CMK (cell line): ENCODE data around the gene PSD4.

Experiments used
- DNase-seq: peaks from one replicate; pipeline ENCODE4 v3.0.0-alpha.2; 2010; ENCODE audit warnings: low read depth

PSD4 gene

DNA sequence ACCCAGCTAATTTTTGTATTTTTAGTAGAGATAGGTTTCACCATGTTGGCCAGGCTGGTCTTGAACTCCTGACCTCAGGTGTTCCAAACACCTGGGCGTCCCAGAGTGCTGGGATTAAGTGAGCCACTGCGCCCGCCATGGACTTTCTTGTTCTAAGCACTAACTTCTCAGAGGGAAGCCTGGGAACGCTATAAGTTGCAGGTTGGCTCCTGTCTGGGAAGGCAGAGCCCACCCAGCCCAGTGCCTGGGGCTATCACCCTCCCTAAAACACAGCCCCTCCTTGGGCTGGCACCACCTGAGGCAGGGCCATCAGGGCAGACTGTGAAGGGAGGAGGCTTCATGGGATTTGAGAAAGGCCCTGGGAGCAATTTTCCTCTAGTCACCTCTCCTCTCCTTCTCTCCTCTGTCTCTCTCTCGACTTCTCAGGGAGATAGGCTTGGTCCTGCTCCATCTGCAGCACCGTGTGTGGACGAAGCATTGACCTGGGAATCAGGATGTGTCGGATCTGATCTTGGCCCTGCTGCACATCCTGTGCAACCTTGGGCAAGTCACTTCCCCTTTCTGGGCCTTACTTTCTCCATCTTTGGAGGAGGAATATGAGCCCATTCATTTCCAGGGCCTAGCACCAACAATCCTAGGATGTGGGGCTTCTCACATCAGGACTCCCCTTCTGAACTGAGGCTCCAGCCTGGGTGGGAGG lies 10.9 kb downstream of the PSD4 start:
- no peak for DNase-seq

DNA sequence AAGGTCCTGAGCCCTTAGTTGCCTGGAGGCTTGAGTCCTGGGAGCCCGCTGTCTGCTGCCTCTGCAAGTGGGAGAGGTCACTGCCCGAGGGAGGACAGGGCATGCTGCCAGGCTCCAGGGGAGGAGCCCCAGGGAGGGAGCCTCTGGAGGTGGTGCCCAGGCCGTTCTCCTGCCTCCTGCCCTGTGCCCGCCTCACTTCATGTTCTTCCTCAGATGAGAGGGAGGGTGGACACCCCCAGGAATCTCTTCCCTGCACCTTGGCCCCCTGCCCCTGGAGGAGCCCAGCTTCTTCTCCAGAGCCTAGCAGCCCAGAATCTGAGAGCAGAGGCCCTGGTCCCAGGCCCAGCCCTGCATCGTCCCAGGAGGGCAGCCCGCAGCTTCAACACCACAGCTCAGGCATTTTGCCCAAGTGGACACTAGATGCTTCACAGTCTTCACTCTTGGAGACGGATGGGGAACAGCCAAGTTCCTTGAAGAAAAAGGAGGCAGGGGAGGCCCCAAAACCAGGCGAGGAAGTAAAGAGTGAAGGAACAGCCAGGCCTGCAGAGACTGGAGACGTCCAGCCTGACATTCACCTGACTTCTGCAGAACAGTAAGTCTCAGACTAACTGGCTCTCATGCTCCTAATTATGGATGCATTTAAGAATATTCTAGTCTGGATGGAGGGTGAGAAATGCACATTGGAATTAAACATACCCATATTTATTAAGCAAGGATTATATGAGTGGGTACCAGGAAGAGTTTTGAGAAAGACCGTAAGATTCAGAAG lies 12.1 kb downstream of the PSD4 start:
- DNase-seq: no peak

DNA sequence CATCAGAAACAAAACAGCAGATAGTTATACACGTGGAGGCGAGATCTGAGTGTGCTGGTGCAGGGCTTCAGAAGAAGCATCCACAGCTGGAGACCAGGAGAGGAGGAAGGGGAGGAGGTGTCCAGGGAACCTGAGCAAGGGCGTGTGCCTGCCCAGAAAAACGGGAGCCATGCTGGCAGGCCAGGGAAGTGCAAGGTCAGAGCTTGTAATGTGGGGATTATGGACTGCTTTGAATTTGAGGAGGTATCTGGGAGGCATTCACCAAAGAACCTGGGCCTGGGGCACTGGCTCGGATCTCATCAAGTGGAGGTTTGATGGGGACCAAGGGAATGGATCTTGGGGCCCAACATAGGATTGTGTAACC lies 12.6 kb downstream of the PSD4 start:
- no peak for DNase-seq

GRCh38 chr2:113187771-113188170 lies 14.0 kb downstream of the PSD4 start:
- no peak for DNase-seq

DNA sequence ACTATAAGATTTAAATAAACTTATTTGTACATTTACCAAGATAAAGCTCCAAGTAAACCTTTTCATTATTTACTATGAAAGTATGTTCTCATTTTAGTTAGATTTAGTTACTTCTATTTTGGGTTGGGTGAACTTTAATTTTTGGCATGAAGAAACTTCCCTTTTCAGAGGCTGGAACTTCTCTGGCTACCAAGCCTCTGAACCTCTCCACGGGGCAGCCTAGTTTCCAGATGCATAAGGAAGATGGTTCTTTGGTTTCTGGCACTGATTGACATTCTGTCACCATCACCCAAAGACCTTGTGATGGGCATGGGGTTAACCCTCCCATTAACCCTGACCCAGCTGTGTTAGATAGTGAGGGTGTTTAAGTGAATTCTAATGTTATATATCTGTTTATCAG lies 17.1 kb downstream of the PSD4 start:
- DNase-seq: no peak

DNA sequence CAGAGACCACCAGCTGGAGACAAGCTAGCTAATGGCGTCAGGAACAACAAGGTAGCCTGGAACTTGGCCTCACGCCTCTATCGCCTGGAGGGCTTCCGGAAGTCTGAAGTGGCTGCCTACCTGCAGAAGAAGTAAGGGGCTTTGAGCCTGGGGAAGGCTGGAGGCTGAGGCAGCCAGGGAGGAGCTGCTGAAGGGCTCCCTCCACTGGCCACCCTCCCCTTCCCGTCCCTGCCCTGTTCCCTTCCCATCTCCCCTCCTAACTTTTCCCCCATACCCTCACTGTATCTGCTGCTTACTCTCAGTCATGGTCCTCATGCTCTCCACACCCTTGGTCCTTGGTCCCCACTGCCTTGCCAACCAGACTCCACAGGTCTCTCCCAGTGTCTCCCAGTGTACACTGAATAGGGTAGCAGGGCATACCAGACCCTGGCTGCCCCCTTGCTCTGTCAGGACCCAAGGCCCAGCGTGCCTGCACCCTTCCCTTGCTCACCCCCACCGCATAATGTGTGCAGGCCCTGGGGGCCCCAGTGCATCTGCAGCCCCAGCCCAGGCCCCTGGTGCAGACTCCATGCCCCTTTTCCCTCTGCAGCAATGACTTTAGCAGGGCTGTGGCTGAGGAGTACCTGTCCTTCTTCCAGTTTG lies 18.8 kb downstream of the PSD4 start:
- no peak for DNase-seq

DNA sequence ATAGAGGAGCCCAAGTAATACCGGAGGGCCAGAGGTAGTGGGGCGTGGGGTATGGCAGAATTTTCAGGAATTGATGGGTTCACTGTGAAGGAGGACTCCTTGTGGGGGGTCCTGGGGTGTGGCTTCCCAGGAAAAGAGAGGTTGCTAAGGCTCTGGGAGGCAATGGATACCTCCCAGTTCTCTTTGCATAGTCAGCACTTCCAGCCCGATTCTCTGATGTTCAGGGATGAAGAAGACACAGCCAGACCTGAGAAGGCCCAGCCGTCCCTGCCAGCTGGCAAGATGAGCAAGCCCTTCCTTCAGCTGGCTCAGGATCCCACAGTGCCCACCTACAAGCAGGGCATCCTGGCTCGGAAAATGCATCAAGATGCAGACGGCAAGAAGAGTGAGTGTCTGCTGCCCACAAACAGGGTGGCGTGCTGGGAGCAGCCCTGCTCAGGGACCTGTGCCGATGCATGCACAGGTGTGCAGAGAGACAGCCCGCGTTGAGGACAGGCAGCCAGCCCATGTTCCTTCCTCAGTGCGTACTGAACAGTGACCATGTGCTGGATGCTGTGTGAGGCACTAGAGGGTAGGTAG lies 22.2 kb downstream of the PSD4 start:
- no peak for DNase-seq

- DNase-seq: no peak
Measured at GRCh38 chr2:113196839-113197238, 23.1 kb downstream of the PSD4 start.

- no peak for DNase-seq
Measured at GRCh38 chr2:113197347-113198047, 23.7 kb downstream of the PSD4 start.

DNA sequence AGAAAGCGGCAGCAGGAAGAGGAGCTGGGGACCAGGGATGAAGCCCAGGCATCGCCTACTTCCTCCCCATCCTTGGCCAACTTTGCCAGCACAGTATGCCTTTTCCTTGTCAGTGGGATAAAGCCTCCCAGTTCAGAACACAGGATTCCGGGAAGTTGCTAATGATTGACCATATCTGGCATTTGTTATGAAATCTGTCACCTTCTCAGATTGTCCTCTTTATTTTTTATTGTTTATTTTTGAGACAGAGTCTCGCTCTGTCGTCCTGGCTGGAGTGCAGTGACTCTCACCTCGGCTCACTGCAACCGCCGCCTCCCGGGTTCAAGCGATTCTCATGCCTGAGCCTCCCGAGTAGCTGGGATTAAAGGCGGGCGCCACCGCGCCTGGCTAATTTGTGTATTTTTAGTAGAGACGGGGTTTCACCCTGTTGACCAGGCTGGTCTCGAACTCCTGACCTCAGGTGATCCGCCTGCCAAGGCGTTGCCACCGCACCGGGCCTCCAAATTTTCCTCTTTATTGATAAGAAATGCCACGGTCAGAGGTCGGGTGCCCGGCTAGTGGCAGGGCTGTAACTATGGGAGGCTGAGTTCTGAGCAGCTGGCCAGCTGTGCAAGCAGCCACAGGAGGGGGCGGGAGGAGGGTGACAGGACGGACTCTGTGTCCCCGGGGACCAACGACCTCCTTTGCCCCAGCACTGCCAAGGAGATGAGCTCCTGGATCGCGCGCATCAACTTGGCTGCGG lies 24.4 kb downstream of the PSD4 start:
- DNase-seq: no peak

- no peak for DNase-seq
Measured at GRCh38 chr2:113198790-113199612, 25.2 kb downstream of the PSD4 start.

DNA sequence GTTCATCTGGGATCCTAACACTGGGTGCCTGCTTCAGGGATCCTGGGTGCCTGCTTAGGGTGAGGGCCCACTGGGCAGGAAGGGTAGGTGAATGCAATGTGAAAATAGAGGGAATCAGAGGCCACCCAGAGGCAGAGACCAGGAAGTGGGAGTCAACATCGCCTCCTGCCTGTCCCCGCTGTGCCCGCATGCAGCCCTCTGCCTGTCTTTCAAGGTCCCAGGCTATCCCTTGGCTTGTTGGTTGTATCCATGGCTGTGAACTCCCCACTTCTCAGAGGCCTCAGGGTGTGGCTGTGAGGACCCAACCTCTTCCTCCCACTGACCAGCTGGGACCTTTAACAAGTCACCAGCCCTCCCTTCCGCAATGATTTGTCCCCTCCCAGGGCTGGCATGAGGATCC lies 26.5 kb downstream of the PSD4 start:
- DNase-seq: no peak

DNA sequence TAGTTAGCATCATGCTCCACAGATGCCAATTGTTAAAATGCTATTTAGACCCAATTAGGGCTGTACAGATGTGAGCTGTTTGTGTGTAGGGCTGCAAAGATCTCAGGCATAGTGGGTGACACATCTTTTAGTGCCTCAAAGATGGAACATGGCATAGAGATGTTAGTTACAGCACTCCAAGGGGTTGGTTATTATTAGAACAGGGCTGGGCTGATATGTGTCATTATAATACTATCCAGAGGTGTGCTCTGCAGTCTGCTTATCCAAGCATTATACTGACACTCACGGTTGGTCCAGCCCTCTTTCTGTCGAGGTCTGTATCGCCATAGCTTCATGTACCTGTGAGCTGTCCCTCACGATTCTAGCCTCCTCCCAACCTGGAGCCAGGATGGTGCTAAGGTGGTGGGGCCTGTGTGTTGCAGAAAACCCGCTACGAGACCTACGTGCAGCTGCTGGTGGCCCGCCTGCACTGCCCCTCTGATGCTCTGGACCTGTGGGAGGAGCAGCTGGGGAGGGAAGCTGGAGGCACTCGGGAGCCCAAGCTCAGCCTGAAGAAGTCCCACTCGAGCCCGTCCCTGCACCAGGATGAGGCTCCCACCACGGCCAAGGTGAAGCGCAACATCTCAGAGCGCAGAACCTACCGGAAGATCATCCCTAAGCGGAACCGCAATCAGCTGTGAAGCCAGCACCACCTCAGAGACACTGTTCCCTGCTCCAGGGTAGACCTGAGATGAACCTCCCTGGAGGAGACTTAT lies 27.1 kb downstream of the PSD4 start:
- DNase-seq: no peak

GRCh38 chr2:113201496-113202304 lies 27.9 kb downstream of the PSD4 start:
- DNase-seq: no peak

DNA sequence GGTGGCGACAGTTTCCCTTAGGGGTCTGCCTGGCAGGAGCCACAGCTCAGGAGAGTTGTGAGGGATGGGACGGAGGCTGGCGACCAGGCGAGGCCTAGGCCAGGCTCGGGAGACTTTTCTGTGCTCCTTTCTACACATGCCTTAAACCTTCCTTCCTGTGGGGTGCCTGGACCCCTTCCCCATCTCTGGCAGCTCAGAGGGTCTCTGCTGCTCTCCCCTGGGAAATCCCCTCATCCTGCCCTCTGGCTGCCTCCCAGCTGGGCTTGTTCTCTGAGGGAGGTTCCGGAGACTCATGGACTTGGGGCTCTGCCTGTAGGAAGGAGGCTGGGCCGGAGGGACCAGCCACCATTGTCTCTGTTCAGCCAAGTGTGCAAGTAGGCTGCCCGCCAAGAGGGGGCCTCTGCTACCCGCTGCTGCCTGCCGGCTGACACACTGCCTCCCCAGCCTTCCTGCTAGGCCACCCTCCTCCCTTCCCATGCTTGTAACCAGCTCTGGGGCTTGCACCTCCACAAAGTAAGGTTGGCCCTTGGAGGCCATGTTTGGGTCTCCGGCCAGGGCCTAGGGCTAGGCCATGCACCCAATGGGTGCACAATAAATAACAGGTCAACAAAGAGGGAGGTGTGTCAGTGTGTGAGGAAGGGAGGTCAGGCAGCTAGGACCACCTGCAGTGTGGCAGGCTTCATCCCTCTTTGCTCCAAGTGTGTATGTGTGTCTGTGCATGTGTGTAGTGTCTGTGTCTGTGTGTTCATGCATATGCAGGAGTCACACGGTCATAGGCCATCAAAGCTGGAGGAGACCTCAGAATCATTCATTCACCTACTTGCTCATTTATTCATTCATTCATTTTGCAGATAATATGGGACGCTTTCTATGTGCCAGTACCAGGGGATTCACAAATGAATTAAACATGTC lies 28.8 kb downstream of the PSD4 start:
- DNase-seq: no peak

- DNase-seq: no peak
Measured at GRCh38 chr2:113203217-113203530, 29.4 kb downstream of the PSD4 start.

DNA sequence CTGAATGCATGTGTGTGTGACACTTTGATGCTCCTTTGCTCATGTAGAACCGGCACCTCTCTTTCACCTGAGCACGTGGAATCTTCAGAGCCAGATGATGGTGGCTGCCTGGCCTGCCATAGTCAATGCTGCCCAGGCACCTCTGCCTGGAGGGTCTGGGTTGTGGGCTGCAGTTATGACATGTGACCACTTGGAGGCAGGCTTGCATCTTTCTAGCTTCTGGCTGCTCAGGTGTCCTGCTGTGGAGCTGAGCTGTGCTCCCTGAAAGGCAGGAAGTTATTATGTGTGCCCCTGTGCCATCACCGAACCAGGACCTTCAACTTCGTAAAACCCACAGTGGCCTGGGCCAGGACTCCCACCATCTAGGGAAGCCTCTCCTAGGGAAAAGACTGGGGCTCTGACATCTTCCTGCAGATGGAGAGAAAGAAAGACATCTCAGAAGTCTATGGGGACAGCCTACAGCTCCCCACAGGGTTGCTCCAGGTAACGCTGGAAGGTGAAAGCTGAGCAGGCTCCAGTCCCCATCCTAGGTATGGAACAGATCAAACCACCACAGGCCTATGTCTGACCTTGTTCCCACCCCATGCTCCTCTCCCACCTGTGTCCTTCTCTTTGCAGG lies 30.2 kb downstream of the PSD4 start:
- DNase-seq: peak; percentile 29

- DNase-seq: no peak
Measured at GRCh38 chr2:113206251-113206650, 32.5 kb downstream of the PSD4 start.
